Hematopoietic multipotent progenitor cell treated with erythropoietin and hydrocortisone succinate and interleukin-3 and kit ligand, for 8 days (in vitro differentiated cells): Measurements from ENCODE around the gene AFTPH.
"Not testable (repeated sequence)": the region's sequence is repeated elsewhere in the genome, so short reads cannot be mapped to it uniquely, and the experiment has no call there.

Experiments used
- DNase-seq: peaks from one replicate; pipeline ENCODE4 v3.0.0-alpha.2; 2015

AFTPH gene

GRCh38 chr2:64498438-64498837 lies 25.7 kb upstream of the AFTPH start:
- no peak for DNase-seq

GRCh38 chr2:64500549-64500948 lies 23.6 kb upstream of the AFTPH start:
- no peak for DNase-seq

GRCh38 chr2:64501946-64502345 lies 22.2 kb upstream of the AFTPH start:
- no peak for DNase-seq

- DNase-seq, result no peak
Observed at GRCh38 chr2:64502860-64503259, 21.3 kb upstream of the AFTPH start.

DNA sequence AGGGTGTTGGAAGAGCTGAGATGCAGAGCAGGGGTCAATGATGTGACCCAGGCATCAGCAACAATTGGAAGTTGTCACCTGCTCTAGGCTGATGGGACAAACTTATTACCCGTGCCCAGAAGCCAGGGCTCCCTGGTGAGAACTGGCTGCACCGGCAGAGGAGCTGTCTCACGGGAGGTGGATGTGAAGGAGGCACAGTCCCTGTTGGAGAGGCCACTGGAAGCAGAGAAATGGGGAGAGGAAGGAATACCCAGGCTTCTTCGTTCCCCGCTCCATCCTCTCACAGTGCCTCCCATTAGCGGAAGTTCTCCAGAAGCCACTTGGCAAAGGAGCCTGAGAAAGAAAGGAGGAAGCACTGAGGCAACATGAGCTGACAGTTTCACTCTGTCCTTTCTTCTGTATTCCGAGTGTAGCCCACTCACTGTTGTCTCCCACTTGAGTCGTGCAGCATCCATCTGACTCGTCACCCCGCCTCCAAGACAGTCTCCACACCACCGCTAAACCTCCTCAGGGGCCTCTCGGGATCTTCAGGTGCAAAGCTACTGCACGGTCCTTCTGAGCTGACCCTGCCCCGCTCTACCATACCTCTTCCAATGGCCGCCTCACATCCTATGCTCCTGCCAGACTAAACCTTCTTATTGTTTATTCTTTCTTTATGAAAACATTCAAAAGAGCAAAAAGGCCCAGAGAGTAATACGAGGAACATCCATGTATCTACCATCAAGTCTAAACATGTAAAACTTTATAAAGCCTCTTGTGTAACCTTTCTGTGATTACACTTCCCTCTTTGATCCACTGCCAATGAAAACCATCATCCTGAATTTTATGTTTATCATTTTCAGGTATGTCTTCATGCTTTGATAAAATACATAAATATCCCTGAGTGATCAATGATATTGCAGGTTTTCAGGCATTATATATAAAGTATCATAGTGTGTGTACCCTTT lies 19.1 kb upstream of the AFTPH start:
- DNase-seq, result no peak

- DNase-seq, result no peak
Observed at GRCh38 chr2:64506686-64507085, 17.4 kb upstream of the AFTPH start.

- DNase-seq, result no peak
Observed at GRCh38 chr2:64514008-64514407, 10.1 kb upstream of the AFTPH start.

- DNase-seq, result no peak
Observed at GRCh38 chr2:64515086-64515485, 9.0 kb upstream of the AFTPH start.

- DNase-seq, result no peak
Observed at GRCh38 chr2:64516651-64517510, 7.2 kb upstream of the AFTPH start.

- DNase-seq, result no peak
Observed at GRCh38 chr2:64517511-64517884, 6.6 kb upstream of the AFTPH start.

DNA sequence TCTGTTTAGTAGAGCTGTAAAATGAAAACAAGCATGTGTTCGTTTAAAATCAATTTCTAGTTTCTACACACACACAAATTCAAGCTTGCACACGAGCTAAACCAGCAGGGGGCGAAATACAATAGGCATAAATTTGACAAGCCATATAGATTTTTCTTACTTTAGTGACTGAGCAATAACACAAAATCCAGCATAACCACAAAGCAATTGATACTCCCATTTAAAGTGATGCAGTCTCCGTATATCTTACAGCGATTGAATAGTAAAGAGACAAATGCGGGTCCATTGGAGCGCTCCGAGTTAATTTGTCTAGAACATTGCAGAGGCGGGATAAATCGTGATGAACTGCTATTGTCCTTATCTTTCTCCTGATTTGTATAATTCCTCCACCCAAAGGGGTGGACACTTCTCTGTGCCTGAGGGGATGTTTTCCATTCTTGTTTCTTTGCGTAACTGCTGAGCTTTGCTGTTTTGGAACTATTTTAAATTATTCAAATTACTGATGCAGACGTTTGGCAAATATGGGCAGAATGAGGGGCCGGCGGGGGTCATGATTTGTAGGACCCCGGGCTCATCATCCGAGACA lies 1.2 kb upstream of the AFTPH start:
- peak; percentile 92 for DNase-seq

GRCh38 chr2:64524604-64525316 lies 632 bp downstream of the AFTPH start:
- DNase-seq, result peak; percentile 14

DNA sequence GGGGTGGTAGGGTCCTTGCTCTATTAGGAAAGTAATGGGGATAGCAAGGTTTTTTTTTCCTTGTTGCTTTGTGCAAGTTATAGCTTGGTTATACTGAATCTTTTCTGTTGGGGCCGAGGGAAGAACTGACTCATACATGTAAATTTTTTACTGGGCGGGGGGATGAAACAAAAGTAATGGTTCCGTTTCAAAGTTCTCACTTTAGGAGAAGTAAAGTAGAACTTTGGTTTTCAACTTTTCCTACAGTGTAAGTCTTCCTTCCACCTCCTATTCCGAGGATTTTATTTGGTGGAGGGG lies 1.1 kb downstream of the AFTPH start:
- peak; percentile 40 for DNase-seq

DNA sequence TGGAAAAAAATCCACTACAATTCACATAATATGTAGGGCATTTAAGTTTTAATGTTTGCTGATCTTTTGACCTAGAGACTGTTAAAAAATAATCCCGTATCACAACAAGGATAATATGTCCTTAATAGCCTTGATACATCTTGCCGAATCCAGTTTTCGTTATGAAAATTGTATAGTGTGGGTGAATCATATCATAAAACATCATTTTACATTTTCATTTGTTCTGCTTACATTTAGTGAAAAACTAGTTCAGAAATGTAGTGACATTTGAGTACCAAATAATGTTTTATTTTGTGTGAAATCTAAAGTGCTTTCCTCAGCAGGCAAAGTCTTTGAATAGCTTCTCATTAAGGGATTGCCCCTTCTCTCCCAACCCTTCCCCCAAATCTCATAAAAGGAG lies 1.9 kb downstream of the AFTPH start:
- no peak for DNase-seq

GRCh38 chr2:64530946-64531345 lies 6.8 kb downstream of the AFTPH start:
- not testable (repeated sequence) for DNase-seq

GRCh38 chr2:64532030-64532429 lies 7.9 kb downstream of the AFTPH start:
- DNase-seq, result no peak

DNA sequence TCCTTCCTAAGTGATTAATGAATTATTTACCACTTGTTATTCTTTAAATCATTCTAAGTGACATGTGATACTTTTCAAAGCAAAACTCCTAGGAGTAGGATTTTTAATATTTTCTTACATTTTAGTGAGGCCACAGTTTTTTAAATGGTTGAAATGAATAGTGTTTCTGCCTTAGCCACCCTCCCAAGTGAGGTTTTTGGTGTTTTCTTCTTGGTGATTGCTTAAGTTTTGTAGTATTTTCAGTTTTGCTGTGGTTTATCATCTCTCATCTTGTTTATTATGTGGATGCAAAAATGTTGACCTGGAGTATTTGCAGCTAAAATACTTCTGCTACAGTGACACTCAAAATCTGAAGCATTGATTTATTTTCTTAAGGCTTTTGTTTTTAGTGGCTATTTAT lies 9.8 kb downstream of the AFTPH start:
- DNase-seq, result no peak

- no peak for DNase-seq
Observed at GRCh38 chr2:64534363-64534762, 10.2 kb downstream of the AFTPH start.

DNA sequence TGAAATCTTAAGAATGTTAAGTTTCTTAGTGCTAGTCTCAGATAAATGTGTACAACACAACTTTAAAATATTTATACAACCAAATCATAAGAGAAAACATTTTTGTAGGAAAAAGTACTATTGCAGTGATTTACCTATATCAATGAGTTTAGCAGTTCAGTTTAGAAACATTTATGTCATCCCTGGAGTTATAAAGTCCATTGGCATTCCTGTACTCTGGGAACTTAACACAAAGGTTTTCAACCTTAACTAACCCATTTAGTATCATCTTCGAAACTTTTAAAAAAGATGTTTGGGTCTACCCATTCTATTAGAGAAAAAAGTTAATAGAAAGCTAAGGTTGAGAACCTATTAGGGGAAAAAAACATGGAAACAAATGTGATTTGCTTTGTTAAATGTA lies 10.9 kb downstream of the AFTPH start:
- DNase-seq, result no peak

DNA sequence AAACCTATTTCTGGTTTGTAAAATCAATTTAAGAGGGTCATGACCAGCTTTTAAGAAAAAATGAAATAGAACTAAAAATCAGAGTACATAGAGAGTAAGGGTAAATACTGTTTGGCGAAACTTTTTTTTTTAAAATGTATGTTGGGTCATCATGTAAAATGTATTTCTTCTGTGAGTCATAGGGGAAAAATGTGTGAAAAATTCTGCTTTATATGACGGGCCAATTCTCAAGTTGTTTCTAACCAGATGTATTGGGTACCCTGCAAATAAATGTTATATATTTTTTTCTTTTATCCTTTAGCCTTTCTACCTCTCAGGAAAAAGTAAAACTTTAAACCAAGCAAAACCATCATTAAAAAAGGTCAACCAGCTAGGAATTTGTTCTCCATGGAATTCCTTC lies 13.9 kb downstream of the AFTPH start:
- no peak for DNase-seq

GRCh38 chr2:64538764-64539433 lies 14.8 kb downstream of the AFTPH start:
- no peak for DNase-seq

DNA sequence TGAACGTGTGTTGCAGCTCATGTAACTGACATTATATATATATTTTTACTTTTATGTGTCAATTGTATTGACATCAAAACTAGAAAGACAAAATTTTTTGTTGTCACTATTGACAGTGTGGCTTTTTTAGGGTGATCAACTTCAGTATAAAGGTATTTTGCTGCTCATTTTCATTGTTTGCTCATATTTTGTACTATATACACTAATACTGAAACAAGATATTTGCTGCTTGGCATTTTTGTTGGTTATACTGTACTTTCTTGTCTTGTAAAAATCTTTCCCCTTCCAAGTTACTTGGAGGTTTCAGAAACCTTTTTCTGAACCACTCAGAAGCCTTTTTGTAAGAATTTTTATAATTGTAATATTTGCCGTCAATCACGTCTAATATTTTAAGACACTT lies 16.5 kb downstream of the AFTPH start:
- no peak for DNase-seq

DNA sequence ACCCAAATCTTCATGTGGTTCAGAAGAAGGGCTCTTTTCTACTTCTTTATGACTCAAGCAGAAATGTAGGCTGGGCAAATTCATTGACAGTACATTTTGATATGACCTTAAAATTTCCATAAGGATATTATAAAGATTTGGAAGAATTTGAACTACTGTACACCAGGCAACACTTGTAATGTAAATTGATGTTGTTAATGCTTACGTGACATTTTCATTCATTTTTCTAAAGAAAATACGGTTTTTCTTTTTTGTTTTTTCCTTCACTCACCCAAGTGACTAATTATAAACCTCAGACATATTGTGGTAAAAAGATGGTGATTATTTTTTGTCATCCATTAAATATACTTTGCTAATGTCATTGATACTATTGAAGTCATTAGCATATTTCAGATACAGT lies 17.4 kb downstream of the AFTPH start:
- DNase-seq, result no peak
